Panc1 (cell line): ENCODE results near the gene MVP.

Experiments
- TF ChIP-seq, protein P1 (sequence below): fragments of 450-650 bp; IDR thresholded peaks from 2 replicates; pipeline ENCODE4 v1.5.1; 2017; ENCODE audit warnings: mild to moderate bottlenecking
- TF ChIP-seq, protein P2 (sequence below), 2 experiments: IDR thresholded peaks; 2 replicates each; pipeline ENCODE4 v1.6.1; 2011 to 2012; ENCODE audit warnings: low read depth in 2 of 2, control low read depth in 1 of 2, low read length in 1 of 2, mild to moderate bottlenecking in 1 of 2, moderate library complexity in 1 of 2; ENCODE audit not compliant: insufficient read depth in 1 of 2

DNA sequence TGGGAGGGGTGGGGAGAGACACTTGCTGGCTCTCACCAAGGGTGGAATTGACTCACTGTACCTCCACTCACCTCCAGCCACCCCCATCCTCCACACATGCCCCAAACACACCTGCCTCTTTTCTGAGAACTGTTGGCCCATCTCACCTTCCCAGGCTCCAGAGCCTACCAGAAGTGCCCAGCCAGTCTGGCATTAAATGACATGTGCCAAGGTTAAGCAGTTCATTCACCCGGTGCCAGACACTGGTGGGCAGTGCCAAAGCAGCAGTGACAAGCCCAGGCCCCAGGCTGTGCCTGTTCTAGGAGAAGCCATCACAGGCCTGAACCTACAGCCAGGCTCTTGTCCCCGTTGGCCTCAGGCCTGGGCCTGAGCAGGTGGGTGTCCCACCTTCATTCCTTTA, 11.2 kb downstream of the MVP start:
- TF ChIP-seq, protein P1, sequence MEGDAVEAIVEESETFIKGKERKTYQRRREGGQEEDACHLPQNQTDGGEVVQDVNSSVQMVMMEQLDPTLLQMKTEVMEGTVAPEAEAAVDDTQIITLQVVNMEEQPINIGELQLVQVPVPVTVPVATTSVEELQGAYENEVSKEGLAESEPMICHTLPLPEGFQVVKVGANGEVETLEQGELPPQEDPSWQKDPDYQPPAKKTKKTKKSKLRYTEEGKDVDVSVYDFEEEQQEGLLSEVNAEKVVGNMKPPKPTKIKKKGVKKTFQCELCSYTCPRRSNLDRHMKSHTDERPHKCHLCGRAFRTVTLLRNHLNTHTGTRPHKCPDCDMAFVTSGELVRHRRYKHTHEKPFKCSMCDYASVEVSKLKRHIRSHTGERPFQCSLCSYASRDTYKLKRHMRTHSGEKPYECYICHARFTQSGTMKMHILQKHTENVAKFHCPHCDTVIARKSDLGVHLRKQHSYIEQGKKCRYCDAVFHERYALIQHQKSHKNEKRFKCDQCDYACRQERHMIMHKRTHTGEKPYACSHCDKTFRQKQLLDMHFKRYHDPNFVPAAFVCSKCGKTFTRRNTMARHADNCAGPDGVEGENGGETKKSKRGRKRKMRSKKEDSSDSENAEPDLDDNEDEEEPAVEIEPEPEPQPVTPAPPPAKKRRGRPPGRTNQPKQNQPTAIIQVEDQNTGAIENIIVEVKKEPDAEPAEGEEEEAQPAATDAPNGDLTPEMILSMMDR, result no peak
- TF ChIP-seq, protein P2, sequence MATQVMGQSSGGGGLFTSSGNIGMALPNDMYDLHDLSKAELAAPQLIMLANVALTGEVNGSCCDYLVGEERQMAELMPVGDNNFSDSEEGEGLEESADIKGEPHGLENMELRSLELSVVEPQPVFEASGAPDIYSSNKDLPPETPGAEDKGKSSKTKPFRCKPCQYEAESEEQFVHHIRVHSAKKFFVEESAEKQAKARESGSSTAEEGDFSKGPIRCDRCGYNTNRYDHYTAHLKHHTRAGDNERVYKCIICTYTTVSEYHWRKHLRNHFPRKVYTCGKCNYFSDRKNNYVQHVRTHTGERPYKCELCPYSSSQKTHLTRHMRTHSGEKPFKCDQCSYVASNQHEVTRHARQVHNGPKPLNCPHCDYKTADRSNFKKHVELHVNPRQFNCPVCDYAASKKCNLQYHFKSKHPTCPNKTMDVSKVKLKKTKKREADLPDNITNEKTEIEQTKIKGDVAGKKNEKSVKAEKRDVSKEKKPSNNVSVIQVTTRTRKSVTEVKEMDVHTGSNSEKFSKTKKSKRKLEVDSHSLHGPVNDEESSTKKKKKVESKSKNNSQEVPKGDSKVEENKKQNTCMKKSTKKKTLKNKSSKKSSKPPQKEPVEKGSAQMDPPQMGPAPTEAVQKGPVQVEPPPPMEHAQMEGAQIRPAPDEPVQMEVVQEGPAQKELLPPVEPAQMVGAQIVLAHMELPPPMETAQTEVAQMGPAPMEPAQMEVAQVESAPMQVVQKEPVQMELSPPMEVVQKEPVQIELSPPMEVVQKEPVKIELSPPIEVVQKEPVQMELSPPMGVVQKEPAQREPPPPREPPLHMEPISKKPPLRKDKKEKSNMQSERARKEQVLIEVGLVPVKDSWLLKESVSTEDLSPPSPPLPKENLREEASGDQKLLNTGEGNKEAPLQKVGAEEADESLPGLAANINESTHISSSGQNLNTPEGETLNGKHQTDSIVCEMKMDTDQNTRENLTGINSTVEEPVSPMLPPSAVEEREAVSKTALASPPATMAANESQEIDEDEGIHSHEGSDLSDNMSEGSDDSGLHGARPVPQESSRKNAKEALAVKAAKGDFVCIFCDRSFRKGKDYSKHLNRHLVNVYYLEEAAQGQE (IDR thresholded peaks at IDR 0.05; ENCODE audit: insufficient read depth in 1 of 2, low read depth in 2 of 2, low read length in 1 of 2), result no peak
